Sigmoid colon (tissue), 4 donors: ENCODE measurements around the gene NAP1L1.

Experiments used
- CTCF ChIP-seq, 4 experiments: fragments of 450-650 bp in 3 of 4; fragments of 200-600 bp in 1 of 4; IDR thresholded peaks; one replicate each; pipeline ENCODE4 v1.5.1; 2016 to 2019; ENCODE audit warnings: antibody characterized with exemption in 4 of 4, mild to moderate bottlenecking in 3 of 4, moderate library complexity in 2 of 4
- POLR2A ChIP-seq, 2 donors: fragments of 450-650 bp; IDR thresholded peaks; one replicate each; pipeline ENCODE4 v1.6.1; 2016; ENCODE audit warnings: antibody characterized with exemption in 2 of 2, mild to moderate bottlenecking in 2 of 2, moderate library complexity in 2 of 2
- POLR2AphosphoS5 ChIP-seq, 4 donors: sonication (generic); formaldehyde crosslinking; IDR thresholded peaks; one replicate each; pipeline ENCODE4 v1.6.1; 2017; ENCODE audit warnings: antibody characterized with exemption in 4 of 4

- no peak for TF ChIP-seq CTCF (IDR thresholded peaks at IDR 0.05)
- TF ChIP-seq POLR2AphosphoS5 (IDR thresholded peaks at IDR 0.05): peak in 3 of 4 donors; percentile 8 to 45 (median 9)
- no peak for TF ChIP-seq POLR2A (IDR thresholded peaks at IDR 0.05)
Measured at GRCh38 chr12:76026643-76027063, 57.8 kb downstream of the NAP1L1 start.
